Stimulated activated CD4-positive, alpha-beta T cell treated with anti-CD3 and anti-CD28 coated beads, Interleukin-15, amount 100 ng/mL, for 1 hour (primary cell): ENCODE data around the gene NCKAP5L.
"Not testable (repeated sequence)": the region's sequence is repeated elsewhere in the genome, so short reads cannot be mapped to it uniquely, and the experiment has no call there.

ENCODE experiments used
- DNase-seq, 2 donors: peaks; one replicate each; pipeline ENCODE4 v3.0.0-alpha.2; 2020; ENCODE audit warnings: low read depth in 1 of 2, low spot score in 1 of 2

Gene NCKAP5L

GRCh38 chr12:49866859-49867569, 38.8 kb upstream of the NCKAP5L start:
- DNase-seq = peak; percentile 40 to 57

- no peak for DNase-seq
These were observed 37.5 kb upstream of the NCKAP5L start for GRCh38 chr12:49865782-49866135.

GRCh38 chr12:49865109-49865781, 37.0 kb upstream of the NCKAP5L start:
- no peak for DNase-seq

GRCh38 chr12:49864798-49865090, 36.5 kb upstream of the NCKAP5L start:
- no peak for DNase-seq

GRCh38 chr12:49863946-49864797, 36.0 kb upstream of the NCKAP5L start:
- no peak for DNase-seq

GRCh38 chr12:49860921-49861320, 32.7 kb upstream of the NCKAP5L start:
- DNase-seq = not testable (repeated sequence)

- DNase-seq = not testable (repeated sequence)
These were observed 27.7 kb upstream of the NCKAP5L start for GRCh38 chr12:49855890-49856289.

- no peak for DNase-seq
These were observed 26.8 kb upstream of the NCKAP5L start for GRCh38 chr12:49854976-49855375.

GRCh38 chr12:49853671-49854070, 25.5 kb upstream of the NCKAP5L start:
- no peak for DNase-seq

GRCh38 chr12:49847161-49847560, 18.9 kb upstream of the NCKAP5L start:
- no peak for DNase-seq

GRCh38 chr12:49846032-49846431, 17.8 kb upstream of the NCKAP5L start:
- DNase-seq = no peak

GRCh38 chr12:49843876-49844437, 15.7 kb upstream of the NCKAP5L start:
- DNase-seq = no peak

GRCh38 chr12:49843411-49843810, 15.2 kb upstream of the NCKAP5L start:
- DNase-seq = no peak

- peak; percentile 82 to 93 for DNase-seq
These were observed 14.5 kb upstream of the NCKAP5L start, which contains the start of gene BCDIN3D for GRCh38 chr12:49842519-49843352. BCDIN3D (minus strand) TSS chr12:49843106; CDS start chr12:49843087, 19 bp downstream.

- DNase-seq = no peak
These were observed 10.9 kb upstream of the NCKAP5L start for GRCh38 chr12:49838973-49839633.

- DNase-seq = no peak
These were observed 4.7 kb upstream of the NCKAP5L start for GRCh38 chr12:49832836-49833421.

GRCh38 chr12:49831717-49832116, 3.5 kb upstream of the NCKAP5L start:
- no peak for DNase-seq

GRCh38 chr12:49827401-49828099, 663 bp downstream of the NCKAP5L start:
- peak; percentile 15 to 22 for DNase-seq

- DNase-seq = no peak
These were observed 1.2 kb downstream of the NCKAP5L start for GRCh38 chr12:49827051-49827400.
